Adrenal gland (tissue), 12 donors: ENCODE results near the gene RASGEF1C. TPM values are rescaled to one million over a fixed set of nuclear protein-coding genes. Genes with fewer than 3 reads are reported as not detected.

Source experiments
- DNase-seq, 7 donors: peaks; one replicate each; pipeline ENCODE4 v3.0.0-alpha.2; 2019 to 2020
- H3K27ac ChIP-seq, 5 donors: fragments of 200-600 bp; sonication (generic) in 4 of 5; 1 replicate in 3 of 5; 2 replicates in 2 of 5; pipeline versions ENCODE4 v1.5.1 to v1.8.0; 2016 to 2020; ENCODE audit warnings: mild to moderate bottlenecking in 1 of 5
- H3K27me3 ChIP-seq: fragments of 200-600 bp; 2 replicates; pipeline ENCODE4 v1.8.0; 2021
- H3K36me3 ChIP-seq, 2 donors: fragments of 200-600 bp; replicated peaks in 1 of 2; 1 replicate in 1 of 2; 2 replicates in 1 of 2; pipeline versions ENCODE4 v1.5.1 to v1.8.0; 2018 to 2022
- H3K4me1 ChIP-seq, 2 donors: fragments of 200-600 bp; replicated peaks in 1 of 2; 1 replicate in 1 of 2; 2 replicates in 1 of 2; pipeline versions ENCODE4 v1.5.1 to v1.8.0; 2018 to 2021
- H3K4me3 ChIP-seq, 4 donors: fragments of 200-600 bp; sonication (generic) in 3 of 4; one replicate each; pipeline ENCODE4 v1.5.1; 2016 to 2018
- H3K9me3 ChIP-seq, 3 donors: fragments of 200-600 bp; sonication (generic) in 1 of 3; replicated peaks in 1 of 3; 1 replicate in 2 of 3; 2 replicates in 1 of 3; pipeline versions ENCODE4 v1.5.1 to v1.8.0; 2016 to 2021
- POLR2A ChIP-seq, 2 donors: fragments of 450-650 bp; IDR thresholded peaks; one replicate each; pipeline ENCODE4 v1.6.1; 2017; ENCODE audit warnings: antibody characterized with exemption in 2 of 2, mild to moderate bottlenecking in 2 of 2, moderate library complexity in 1 of 2
- WGBS, 4 donors: extraction: QIAGEN DNeasy Blood & Tissue Kit in 2 of 4; methylation state at CpG; one replicate each; pipeline versions ENCODE4 v1.1.5 to v1.1.7; 2013 to 2017; 5-methylcytosine and 5-hydroxymethylcytosine counted together
- intact Hi-C, 2 donors: fragments of 100-400 bp; cut with DNase I; formaldehyde crosslinking; loops; one replicate each; pipeline versions ENCODE4 v1.14.1 to v1.15.0; 2022 to 2023
- polyA plus RNA-seq, 3 donors: library from polyadenylated mRNA; stranded (reverse); fragments of 200-250 nt in 2 of 3; fragments of 350-450 nt in 1 of 3; fragmentation: Illumina TruSeq in 1 of 3; extraction: RNeasy Lipid Tissue Mini Kit (QIAGEN cat#74804) in 1 of 3; gene quantifications; one replicate each; pipeline ENCODE4 v1.2.3, GENCODE V29; 2013 to 2014
- total RNA-seq, 9 donors: library from RNA; depleted of rRNA in 4 of 9; stranded (reverse); fragments of >200 nt in 4 of 9; fragments of 120-200 nt in 1 of 9; fragmentation: NEBNext Ultra II Directional in 1 of 9; extraction: Animal tissue kit (Norgen Biotek cat#: 25700) in 1 of 9; gene quantifications; one replicate each; pipeline versions ENCODE4 v1.1.0 to v1.2.4, GENCODE V29; 2013 to 2023
- TF ChIP-seq, protein P1 (sequence below), 6 experiments: fragments of 450-650 bp in 4 of 6; fragments of 200-600 bp in 2 of 6; sonication (generic) in 1 of 6; IDR thresholded peaks; 1 replicate in 5 of 6; 2 replicates in 1 of 6; pipeline versions ENCODE4 v1.5.1 to v1.8.0; 2016 to 2021; ENCODE audit warnings: antibody characterized with exemption in 6 of 6, mild to moderate bottlenecking in 2 of 6, moderate library complexity in 1 of 6
- donor health status: healthy with polysubstance abuse.
- donor health status: Bipolar disorder and iron deficiency.
- donor health status: DM: yes; HTN: yes; CAD: no.
- donor health status: DM: no; HTN: no; CAD: no.
- donor health status: DM: no; HTN: no; CAD: no.
- donor health status: DM: yes; HTN: yes; CAD: no.

The RASGEF1C gene
- total and polyA plus RNA-seq, 12 donors, result 0.15 to 1.9 (median 0.74) TPM; not detected in 6

DNA sequence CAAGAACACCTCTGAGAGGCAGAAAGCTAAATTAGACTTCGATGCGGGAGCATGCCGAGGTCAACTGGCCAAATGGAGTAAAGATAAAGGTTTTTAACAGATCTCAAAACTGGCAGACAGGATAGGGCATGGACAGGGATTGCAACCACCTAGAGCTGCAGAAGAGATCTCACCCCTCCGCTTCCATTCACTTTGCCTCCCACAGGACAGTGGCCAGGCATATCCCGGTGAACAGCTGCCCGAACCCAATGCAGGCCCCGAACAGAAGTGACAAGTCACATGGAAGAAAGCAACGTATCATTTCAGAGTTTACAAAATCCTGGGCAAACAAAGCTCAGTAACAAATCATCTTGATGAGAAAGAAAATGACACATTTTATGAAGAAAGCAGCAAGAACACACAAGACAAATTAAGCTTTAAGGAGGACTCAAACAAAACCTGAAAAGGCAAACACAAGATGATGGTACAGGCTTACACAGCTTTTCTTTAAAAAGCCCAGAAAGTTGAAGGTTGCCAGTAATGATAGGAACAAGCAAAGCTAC, 155.9 kb downstream of the RASGEF1C start:
- DNase-seq, result no peak
- 65 to 86% (median 74%) methylated on average over 8 of the region's 8 CpGs for WGBS, 4 donors
- H3K36me3 ChIP-seq, result no peaks in the 10 kb centered on the region
- H3K4me1 ChIP-seq, result peaks cover 0 to 19% of the 10 kb centered on the region in 2 donors
- TF ChIP-seq, protein P1, sequence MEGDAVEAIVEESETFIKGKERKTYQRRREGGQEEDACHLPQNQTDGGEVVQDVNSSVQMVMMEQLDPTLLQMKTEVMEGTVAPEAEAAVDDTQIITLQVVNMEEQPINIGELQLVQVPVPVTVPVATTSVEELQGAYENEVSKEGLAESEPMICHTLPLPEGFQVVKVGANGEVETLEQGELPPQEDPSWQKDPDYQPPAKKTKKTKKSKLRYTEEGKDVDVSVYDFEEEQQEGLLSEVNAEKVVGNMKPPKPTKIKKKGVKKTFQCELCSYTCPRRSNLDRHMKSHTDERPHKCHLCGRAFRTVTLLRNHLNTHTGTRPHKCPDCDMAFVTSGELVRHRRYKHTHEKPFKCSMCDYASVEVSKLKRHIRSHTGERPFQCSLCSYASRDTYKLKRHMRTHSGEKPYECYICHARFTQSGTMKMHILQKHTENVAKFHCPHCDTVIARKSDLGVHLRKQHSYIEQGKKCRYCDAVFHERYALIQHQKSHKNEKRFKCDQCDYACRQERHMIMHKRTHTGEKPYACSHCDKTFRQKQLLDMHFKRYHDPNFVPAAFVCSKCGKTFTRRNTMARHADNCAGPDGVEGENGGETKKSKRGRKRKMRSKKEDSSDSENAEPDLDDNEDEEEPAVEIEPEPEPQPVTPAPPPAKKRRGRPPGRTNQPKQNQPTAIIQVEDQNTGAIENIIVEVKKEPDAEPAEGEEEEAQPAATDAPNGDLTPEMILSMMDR (IDR thresholded peaks at IDR 0.05), result no peak
- TF ChIP-seq POLR2A (IDR thresholded peaks at IDR 0.05), result no peak
- H3K27ac ChIP-seq, result no peak overlapping the region
- H3K9me3 ChIP-seq, result no peaks in the 10 kb centered on the region
- no peaks in the 10 kb centered on the region for H3K27me3 ChIP-seq
- intact Hi-C loops, result no loop called here
- no peak overlapping the region for H3K4me3 ChIP-seq

DNA sequence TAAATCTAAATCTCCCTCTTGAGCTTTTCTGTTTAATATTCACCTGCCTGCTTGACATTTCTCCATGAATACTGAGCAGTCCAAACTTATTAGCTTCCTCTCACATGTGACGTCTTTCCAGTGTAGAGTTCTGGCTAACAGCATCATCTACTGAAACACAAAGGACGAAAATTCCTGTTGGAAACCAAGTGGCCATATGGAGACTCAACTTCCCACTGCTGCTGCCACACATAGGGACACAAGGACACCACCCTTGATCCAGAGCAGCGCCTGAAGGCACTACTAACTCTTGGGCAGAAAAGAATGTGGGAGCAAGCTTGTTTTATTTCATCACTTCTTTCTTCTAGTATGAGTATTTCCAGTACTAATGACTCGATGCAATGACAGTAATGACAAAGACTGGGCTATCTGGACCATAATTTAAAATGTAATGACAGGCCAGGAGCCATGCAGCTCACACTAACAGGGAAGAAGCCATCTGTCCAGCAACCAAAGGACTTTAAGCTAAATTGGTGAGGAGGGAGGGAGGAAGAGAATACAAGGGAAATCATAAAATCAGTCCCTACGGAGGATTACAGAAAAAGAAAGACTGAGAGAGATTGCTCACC, 156.7 kb downstream of the RASGEF1C start:
- no peak for TF ChIP-seq POLR2A (IDR thresholded peaks at IDR 0.05)
- TF ChIP-seq, protein P1 (IDR thresholded peaks at IDR 0.05), result no peak
- no peak for DNase-seq
- no peaks in the 10 kb centered on the region for H3K27me3 ChIP-seq
- WGBS, 4 donors, result 90 to 97% (median 93%) methylated on average over 5 of the region's 5 CpGs
- no peak overlapping the region for H3K27ac ChIP-seq
- H3K9me3 ChIP-seq, result no peaks in the 10 kb centered on the region
- H3K36me3 ChIP-seq, result no peaks in the 10 kb centered on the region
- no peak overlapping the region for H3K4me3 ChIP-seq
- peaks cover 0 to 19% of the 10 kb centered on the region in 2 donors for H3K4me1 ChIP-seq
- intact Hi-C loops, result no loop called here

Other genes starting within 250 kb of the RASGEF1C start
- 100 to 1,000 TPM in 3 of 9 donors, 10 to 100 TPM in 6; 53.5 to 138 (median 79.5) TPM for gene RNF130, start 137.5 kb downstream of the RASGEF1C start, total RNA-seq
- gene RNF130, start 137.5 kb downstream of the RASGEF1C start, polyA plus RNA-seq, result 10 to 100 TPM; 36.8 to 58.8 (median 51.2) TPM
- gene MAPK9, start 82.9 kb upstream of the RASGEF1C start, total RNA-seq, result 10 to 100 TPM; 19.4 to 54.0 (median 36.5) TPM
- 10 to 100 TPM; 11.9 to 66.6 (median 13.7) TPM for gene MAPK9, start 82.9 kb upstream of the RASGEF1C start, polyA plus RNA-seq
- gene GFPT2, start 144.1 kb upstream of the RASGEF1C start, total RNA-seq, result 10 to 100 TPM in 4 of 9 donors, 1 to 10 TPM in 5; 1.9 to 20.1 (median 9.6) TPM
- 10 to 100 TPM in 1 of 3 donors, 1 to 10 TPM in 2; 4.6 to 18.3 (median 6.8) TPM for gene GFPT2, start 144.1 kb upstream of the RASGEF1C start, polyA plus RNA-seq